Omental fat pad (tissue), 4 donors: ENCODE results near the gene SNAI3. TPM values are rescaled to one million over a fixed set of nuclear protein-coding genes. Genes with fewer than 3 reads are reported as not detected.

ENCODE experiments used
- ATAC-seq: fragments of 150-250 bp; one replicate; pipeline ENCODE4 v1.9.1; 2016; ENCODE audit warnings: mild to moderate bottlenecking, moderate library complexity; ENCODE audit not compliant: low FRiP score
- DNase-seq: peaks from one replicate; pipeline ENCODE4 v3.0.0-alpha.2; 2019; ENCODE audit warnings: low spot score
- total RNA-seq, 4 donors: library from RNA; depleted of rRNA; stranded (reverse); fragments of >200 nt; gene quantifications; one replicate each; pipeline ENCODE4 v1.1.0, GENCODE V29; 2016
- TF ChIP-seq, protein P1 (sequence below), 3 donors: fragments of 450-650 bp; IDR thresholded peaks; one replicate each; pipeline ENCODE4 v1.5.1; 2016 to 2017; ENCODE audit warnings: antibody characterized with exemption in 3 of 3, mild to moderate bottlenecking in 3 of 3, moderate library complexity in 2 of 3

SNAI3 gene
- total RNA-seq, 4 donors from 2014 or later, result 0.37 to 2.3 (median 0.99) TPM

DNA sequence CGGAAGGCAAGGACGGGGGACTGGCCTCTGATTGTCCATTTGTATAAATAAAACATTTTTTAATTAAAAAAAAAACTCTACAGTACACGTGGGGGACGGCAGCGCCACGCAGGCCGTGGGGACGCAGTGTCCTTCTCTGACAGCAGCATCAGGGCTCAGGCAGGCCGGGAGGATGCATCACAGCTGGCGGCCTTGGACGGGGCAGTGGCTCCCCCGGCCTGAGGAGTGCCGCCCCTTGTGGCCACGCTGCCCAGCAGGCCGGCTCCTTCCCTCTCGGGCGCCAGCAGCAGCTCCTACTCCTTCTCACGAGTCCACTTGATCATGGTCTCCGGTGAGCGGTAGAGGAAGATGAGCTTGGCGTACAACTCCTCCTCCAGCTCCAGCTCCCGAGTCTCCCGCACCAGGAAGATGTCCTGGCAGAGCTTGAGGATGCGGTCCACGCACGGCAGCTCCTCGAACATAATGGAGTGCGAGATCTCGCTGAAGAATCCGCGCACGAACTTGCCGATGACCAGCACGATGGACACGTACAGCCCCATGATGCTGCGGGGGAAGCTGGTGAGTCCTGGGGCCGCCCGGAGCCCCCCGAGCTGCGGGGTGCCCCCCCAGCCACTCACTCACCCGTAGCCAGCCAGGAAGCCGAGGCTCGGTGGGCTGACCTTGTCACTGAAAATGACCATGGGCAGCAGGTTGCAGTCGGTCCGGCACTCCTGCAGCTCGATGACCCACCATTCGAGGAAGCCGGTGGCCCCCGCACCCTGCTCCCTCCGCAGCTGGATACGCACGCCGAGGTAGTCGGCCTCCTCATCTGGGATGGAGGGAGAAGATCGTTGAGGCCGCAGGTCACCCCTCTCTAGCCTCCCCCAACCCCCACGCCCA, 29.2 kb upstream of the SNAI3 start:
- ATAC-seq (no peak), DNase-seq (no peak)
- TF ChIP-seq, protein P1, sequence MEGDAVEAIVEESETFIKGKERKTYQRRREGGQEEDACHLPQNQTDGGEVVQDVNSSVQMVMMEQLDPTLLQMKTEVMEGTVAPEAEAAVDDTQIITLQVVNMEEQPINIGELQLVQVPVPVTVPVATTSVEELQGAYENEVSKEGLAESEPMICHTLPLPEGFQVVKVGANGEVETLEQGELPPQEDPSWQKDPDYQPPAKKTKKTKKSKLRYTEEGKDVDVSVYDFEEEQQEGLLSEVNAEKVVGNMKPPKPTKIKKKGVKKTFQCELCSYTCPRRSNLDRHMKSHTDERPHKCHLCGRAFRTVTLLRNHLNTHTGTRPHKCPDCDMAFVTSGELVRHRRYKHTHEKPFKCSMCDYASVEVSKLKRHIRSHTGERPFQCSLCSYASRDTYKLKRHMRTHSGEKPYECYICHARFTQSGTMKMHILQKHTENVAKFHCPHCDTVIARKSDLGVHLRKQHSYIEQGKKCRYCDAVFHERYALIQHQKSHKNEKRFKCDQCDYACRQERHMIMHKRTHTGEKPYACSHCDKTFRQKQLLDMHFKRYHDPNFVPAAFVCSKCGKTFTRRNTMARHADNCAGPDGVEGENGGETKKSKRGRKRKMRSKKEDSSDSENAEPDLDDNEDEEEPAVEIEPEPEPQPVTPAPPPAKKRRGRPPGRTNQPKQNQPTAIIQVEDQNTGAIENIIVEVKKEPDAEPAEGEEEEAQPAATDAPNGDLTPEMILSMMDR (IDR thresholded peaks at IDR 0.05), result no peak

DNA sequence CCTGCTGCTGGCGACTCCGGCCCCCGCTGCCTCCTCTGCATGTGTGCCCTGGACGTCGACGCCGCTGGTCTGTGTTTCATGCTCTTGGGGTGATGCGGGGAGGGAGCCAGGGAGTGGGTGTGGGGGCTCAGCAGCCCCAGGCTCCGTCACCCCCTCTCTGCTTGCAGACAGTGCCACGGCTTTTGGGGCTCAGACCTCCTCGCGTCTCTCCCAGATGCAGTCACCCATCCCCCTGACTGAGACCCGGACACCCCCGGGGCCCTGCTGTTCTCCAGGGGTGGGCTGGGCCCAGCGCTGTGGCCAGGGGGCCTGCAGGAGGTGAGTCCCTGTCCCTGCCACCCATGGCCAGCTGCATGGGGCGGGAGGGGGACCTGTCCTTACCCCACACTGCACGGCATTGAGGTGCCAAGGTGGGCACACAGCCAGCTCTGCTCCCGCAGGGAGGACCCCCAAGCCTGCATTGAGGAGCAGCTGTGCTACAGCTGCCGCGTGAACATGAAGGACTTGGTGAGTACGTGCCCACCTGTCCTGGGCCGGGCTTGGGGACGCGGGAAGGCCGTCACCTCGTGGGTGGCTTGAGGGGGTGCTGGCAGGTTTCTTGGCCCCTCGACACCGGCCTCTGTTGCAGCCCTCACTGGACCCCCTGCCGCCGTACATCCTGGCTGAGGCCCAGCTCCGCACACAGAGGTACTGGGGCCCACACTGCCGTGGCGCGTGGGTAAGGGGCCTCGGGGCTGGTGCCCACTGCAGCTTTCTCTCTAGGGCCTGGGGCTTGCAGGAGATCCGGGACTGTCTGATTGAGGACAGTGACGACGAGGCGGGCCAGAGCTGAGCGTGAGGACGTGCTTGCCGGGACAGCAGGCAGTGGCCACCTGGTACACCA, 28.4 kb upstream of the SNAI3 start:
- ATAC-seq (no peak), DNase-seq (no peak)
- TF ChIP-seq, protein P1 (IDR thresholded peaks at IDR 0.05), result no peak

DNA sequence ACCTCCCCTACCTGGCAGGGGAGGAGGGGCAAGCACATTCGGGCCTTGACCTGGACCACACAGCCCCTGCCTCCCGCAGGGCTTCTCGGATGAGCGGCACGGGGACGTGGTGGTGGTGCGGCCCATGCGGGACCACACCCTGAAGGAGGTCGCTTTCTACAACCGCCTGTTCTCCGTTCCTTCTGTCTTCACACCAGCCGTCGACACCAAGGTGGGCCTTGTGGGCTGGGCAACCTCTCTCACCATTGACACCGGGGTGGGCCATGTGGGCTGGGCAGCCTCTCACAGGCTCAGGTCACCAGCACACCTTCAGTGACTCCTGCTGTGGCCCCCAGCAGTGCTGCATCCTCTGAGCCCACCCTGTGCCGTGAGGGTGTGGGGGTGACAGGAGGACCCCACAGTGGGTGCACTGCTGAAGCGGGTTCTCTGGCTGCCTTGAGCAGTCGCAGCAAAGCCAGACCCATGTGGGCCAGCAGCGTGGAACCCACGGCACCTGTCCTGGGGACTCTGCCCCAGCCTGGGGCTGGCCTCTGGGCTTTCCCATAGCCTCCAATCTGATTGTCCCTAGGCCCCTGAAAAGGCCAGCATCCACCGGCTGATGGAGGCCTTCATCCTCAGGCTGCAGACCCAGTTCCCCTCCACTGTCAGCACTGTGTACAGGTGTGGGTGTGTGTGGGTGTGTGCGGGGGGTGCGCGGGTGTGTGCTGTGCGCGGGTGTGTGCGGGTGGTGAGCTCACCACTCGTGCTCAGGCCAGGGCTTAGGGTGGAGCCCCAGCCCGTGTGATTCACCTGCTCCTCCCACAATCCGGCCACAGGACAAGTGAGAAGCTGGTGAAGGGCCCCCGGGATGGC, 27.5 kb upstream of the SNAI3 start:
- peak; percentile 28 for ATAC-seq
- DNase-seq, result no peak

DNA sequence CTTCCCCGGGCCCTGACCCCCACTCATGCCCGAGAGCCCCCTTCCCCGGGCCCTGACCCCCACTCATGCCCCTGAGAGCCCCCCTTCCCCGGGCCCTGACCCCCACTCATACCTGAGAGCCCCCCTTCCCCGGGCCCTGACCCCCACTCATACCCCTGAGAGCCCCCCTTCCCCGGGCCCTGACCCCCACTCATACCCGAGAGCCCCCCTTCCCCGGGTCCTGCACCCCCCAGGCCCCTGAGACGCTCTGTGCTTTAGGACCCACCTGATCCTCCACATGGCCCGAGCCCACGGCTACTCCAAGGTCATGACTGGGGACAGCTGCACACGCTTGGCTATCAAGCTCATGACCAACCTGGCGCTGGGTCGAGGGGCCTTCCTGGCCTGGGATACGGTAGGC, 26.7 kb upstream of the SNAI3 start:
- DNase-seq, result no peak
- no peak for ATAC-seq
- TF ChIP-seq, protein P1 (IDR thresholded peaks at IDR 0.05), result no peak

More for the DNA sequence above, 27.5 kb upstream of the SNAI3 start:
- TF ChIP-seq, protein P1 (IDR thresholded peaks at IDR 0.05), result no peak

DNA sequence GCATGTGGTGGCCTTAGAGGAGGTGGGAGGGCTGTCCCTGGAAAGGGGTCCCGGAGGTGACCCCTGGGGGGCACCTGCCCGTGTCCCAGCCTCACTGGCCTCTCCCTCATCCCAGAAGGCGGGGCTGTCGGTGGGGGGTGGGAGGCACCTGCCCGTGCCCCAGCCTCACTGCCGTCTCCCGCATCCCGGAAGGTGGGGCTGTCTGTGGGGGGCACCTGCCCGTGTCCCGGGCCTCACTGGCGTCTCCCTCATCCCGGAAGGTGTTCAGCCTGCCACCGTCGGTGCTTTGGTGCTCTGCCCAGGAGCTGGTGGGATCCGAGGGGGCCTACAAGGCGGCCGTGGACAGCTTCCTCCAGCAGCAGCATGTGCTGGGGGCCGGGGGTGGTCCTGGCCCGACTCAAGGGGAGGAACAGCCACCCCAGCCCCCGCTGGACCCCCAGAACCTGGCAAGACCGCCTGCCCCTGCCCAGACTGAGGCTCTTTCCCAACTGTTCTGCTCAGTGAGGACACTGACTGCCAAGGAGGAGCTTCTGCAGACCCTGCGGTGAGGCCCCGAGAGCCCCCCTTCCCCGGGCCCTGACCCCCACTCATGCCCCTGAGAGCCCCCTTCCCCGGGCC, 26.2 kb upstream of the SNAI3 start:
- TF ChIP-seq, protein P1 (IDR thresholded peaks at IDR 0.05), result no peak
- ATAC-seq (no peak), DNase-seq (no peak)

DNA sequence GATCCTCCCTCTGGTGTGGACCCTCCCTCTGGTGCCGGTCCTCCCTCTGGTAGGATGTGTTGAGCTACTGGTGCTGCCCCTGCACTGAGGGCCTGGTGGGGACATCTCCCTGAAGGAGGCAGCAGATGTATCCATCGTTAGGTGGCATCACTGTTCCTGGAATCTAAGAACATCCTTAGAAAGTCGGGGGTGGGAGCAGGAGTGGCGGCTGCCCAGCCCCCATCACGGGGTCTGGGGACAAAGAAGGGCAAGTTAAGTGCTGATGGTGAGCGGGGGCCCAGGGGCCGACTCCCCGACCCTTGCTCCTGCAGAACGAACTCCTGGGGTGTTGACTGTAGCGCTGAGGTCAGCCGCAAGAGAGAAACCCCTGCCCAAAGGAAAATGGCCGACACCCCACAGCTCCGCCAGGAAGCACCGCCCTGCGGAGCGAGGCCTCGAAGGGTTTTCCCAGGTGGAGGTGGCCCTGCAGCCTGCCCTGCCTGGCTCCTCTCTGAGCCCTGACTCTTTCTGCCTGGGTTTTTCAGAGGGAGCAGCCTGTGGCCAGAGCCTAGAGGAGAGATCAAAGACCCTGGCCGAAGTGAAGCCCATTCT, 25.5 kb upstream of the SNAI3 start:
- DNase-seq (no peak), ATAC-seq (no peak)
- TF ChIP-seq, protein P1 (IDR thresholded peaks at IDR 0.05), result no peak
